Trophoblast cell (in vitro differentiated cells and primary cell): ENCODE measurements around the gene METAP2.
A peak's percentile ranks its signal among the peaks of the same experiment; 100 is the strongest.

Experiments used
- DNase-seq, 2 donors: peaks; one replicate each; pipeline ENCODE4 v3.0.0-alpha.2; 2016
- H2AFZ ChIP-seq: 2 replicates; pipeline ENCODE4 v1.6.1; 2013; ENCODE audit warnings: low read length, moderate library complexity, mild to moderate bottlenecking; ENCODE audit not compliant: insufficient read depth, poor library complexity
- H2AK5ac ChIP-seq: 2 replicates; pipeline ENCODE4 v1.6.1; 2013; ENCODE audit warnings: mild to moderate bottlenecking, low read length
- H2BK120ac ChIP-seq: 2 replicates; pipeline ENCODE4 v1.6.1; 2013; ENCODE audit warnings: low read length, mild to moderate bottlenecking, moderate library complexity; ENCODE audit not compliant: insufficient read depth, poor library complexity
- H2BK12ac ChIP-seq: 2 replicates; pipeline ENCODE4 v1.6.1; 2013; ENCODE audit warnings: mild to moderate bottlenecking, low read length, moderate library complexity
- H2BK5ac ChIP-seq: 2 replicates; pipeline ENCODE4 v1.6.1; 2013; ENCODE audit warnings: low read length, low read depth, moderate library complexity, mild to moderate bottlenecking; ENCODE audit not compliant: poor library complexity
- H3K14ac ChIP-seq: 2 replicates; pipeline ENCODE4 v1.6.1; 2013; ENCODE audit warnings: mild to moderate bottlenecking, low read length
- H3K18ac ChIP-seq: 2 replicates; pipeline ENCODE4 v1.6.1; 2013; ENCODE audit warnings: mild to moderate bottlenecking, low read length
- H3K23ac ChIP-seq: 2 replicates; pipeline ENCODE4 v1.6.1; 2013; ENCODE audit warnings: low read length
- H3K27ac ChIP-seq: 2 replicates; pipeline ENCODE4 v1.5.1; 2013; ENCODE audit warnings: low read depth, mild to moderate bottlenecking, inconsistent platforms, low read length, moderate library complexity
- H3K27me3 ChIP-seq: 2 replicates; pipeline ENCODE4 v1.6.1; 2013; ENCODE audit warnings: inconsistent platforms, mild to moderate bottlenecking, low read length, moderate library complexity; ENCODE audit not compliant: insufficient read depth
- H3K36me3 ChIP-seq, 2 experiments: 1 replicate in 1 of 2; 2 replicates in 1 of 2; pipeline ENCODE4 v1.6.1; 2013; ENCODE audit warnings: low read length in 2 of 2, mild to moderate bottlenecking in 2 of 2, moderate library complexity in 1 of 2; ENCODE audit not compliant: insufficient read depth in 2 of 2, control insufficient read depth in 1 of 2
- H3K4ac ChIP-seq: 2 replicates; pipeline ENCODE4 v1.6.1; 2013; ENCODE audit warnings: low read depth, mild to moderate bottlenecking, low read length, moderate library complexity
- H3K4me1 ChIP-seq, 2 experiments: 1 replicate in 1 of 2; 2 replicates in 1 of 2; pipeline ENCODE4 v1.6.1; 2013; ENCODE audit warnings: low read length in 2 of 2, mild to moderate bottlenecking in 2 of 2, moderate library complexity in 1 of 2; ENCODE audit not compliant: insufficient read depth in 2 of 2, control insufficient read depth in 1 of 2
- H3K4me2 ChIP-seq: 2 replicates; pipeline ENCODE4 v1.6.1; 2013; ENCODE audit warnings: inconsistent platforms, mild to moderate bottlenecking, low read length, moderate library complexity
- H3K4me3 ChIP-seq: 2 replicates; pipeline ENCODE4 v1.5.1; 2013; ENCODE audit warnings: mild to moderate bottlenecking, low read depth, low read length, inconsistent platforms
- H3K79me1 ChIP-seq: one replicate; pipeline ENCODE4 v1.6.1; 2013; ENCODE audit warnings: low read length
- H3K79me2 ChIP-seq: 2 replicates; pipeline ENCODE4 v1.6.1; 2013; ENCODE audit warnings: low read length, mild to moderate bottlenecking; ENCODE audit not compliant: control insufficient read depth, insufficient read depth, poor library complexity
- H3K9ac ChIP-seq: 2 replicates; pipeline ENCODE4 v1.6.1; 2013; ENCODE audit warnings: mild to moderate bottlenecking, low read length
- H3K9me3 ChIP-seq: 2 replicates; pipeline ENCODE4 v1.6.1; 2013; ENCODE audit warnings: low read depth, mild to moderate bottlenecking, control low read depth, inconsistent platforms, low read length; ENCODE audit not compliant: insufficient read depth
- H4K12ac ChIP-seq: 2 replicates; pipeline ENCODE4 v1.6.1; 2013; ENCODE audit warnings: low read depth, mild to moderate bottlenecking, low read length, moderate library complexity
- H4K8ac ChIP-seq: 2 replicates; pipeline ENCODE4 v1.6.1; 2013; ENCODE audit warnings: low read depth, mild to moderate bottlenecking, low read length, moderate library complexity
- H4K91ac ChIP-seq: one replicate; pipeline ENCODE4 v1.6.1; 2013; ENCODE audit warnings: low read depth, mild to moderate bottlenecking, low read length, moderate library complexity
- WGBS: extraction: QIAGEN DNeasy Blood & Tissue Kit; methylation state at CpG from one replicate; pipeline ENCODE4 v1.1.7; 2013; ENCODE audit warnings: missing lambda C conversion rate; ENCODE audit not compliant: insufficient read length, insufficient coverage; ENCODE audit errors: extremely low coverage; 5-methylcytosine and 5-hydroxymethylcytosine counted together

METAP2 gene

DNA sequence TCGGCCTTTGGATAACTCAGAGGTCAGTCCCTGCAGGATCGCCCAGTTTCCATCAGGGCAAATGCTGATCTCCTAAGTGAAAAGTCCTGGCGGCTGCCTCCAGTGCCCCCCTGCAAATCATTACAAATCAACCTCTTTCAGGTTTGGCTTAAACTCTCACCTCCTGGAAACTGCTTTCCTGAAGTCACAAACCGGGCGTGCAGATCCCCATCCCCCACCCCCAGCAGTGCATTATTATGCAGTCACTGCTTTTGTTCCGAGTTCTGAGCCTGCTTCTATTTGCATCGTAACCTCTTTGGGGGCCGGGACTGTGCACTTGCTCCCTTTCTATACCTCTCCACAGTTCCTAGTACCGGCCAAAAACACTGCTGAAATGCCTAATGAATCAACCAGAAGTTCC is 77.4 kb downstream of the METAP2 start, which contains the start of gene USP44:
TSS of gene USP44 (minus strand) at position 172 of the 400 bp plus-strand sequence. CDS start 17,220 bp downstream, outside the sequence.
- no peak within 1 kb of the TSS for H2AFZ ChIP-seq
- H3K27ac ChIP-seq, result no peak within 1 kb of the TSS
- DNase-seq, result no peak
- no peak within 1 kb of the TSS for H4K91ac ChIP-seq
- H2BK12ac ChIP-seq, result no peak within 1 kb of the TSS
- peak within 1 kb of the TSS; percentile 20 for H3K4me2 ChIP-seq
- H3K79me1 ChIP-seq, result no peaks in the 10 kb centered on the region
- WGBS, result no CpG with 5 or more reads among the region's 9 CpGs
- H4K8ac ChIP-seq, result no peak within 1 kb of the TSS
- no peaks in the 10 kb centered on the region for H3K79me2 ChIP-seq
- no peaks in the 10 kb centered on the region for H3K36me3 ChIP-seq
- no peak within 1 kb of the TSS for H3K18ac ChIP-seq
- H3K23ac ChIP-seq, result no peak within 1 kb of the TSS
- H3K4me1 ChIP-seq, result peaks cover 9 to 11% of the 10 kb centered on the region in 2 experiments
- no peak within 1 kb of the TSS for H3K4me3 ChIP-seq
- no peak within 1 kb of the TSS for H2AK5ac ChIP-seq
- H2BK120ac ChIP-seq, result no peak within 1 kb of the TSS
- H4K12ac ChIP-seq, result no peak within 1 kb of the TSS
- H3K9ac ChIP-seq, result no peak within 1 kb of the TSS
- H3K9me3 ChIP-seq, result peaks cover 6% of the 10 kb centered on the region
- H3K27me3 ChIP-seq, result peaks cover 31% of the 10 kb centered on the region
- no peak within 1 kb of the TSS for H2BK5ac ChIP-seq
- no peak within 1 kb of the TSS for H3K4ac ChIP-seq
- H3K14ac ChIP-seq, result no peak within 1 kb of the TSS

GRCh38 chr12:95551913-95552516 is 78.1 kb downstream of the METAP2 start:
- Histone ChIP-seq H3K9me3 (peaks cover 6% of the 10 kb centered on the region), H3K36me3 (no peaks in the 10 kb centered on the region), H3K14ac (no peak overlapping the region), H3K4ac (no peak overlapping the region), H2AK5ac (no peak overlapping the region), H3K4me3 (no peak overlapping the region), H2BK12ac (no peak overlapping the region), H3K18ac (no peak overlapping the region), H3K79me2 (no peaks in the 10 kb centered on the region), H3K27me3 (peaks cover 27% of the 10 kb centered on the region), H3K27ac (no peak overlapping the region), H3K23ac (no peak overlapping the region), H4K91ac (no peak overlapping the region), H3K4me1 (peaks cover 9 to 11% of the 10 kb centered on the region in 2 experiments), H2BK5ac (no peak overlapping the region), H2BK120ac (no peak overlapping the region), H4K12ac (no peak overlapping the region), H3K4me2 (no peak overlapping the region), H4K8ac (no peak overlapping the region), H3K79me1 (no peaks in the 10 kb centered on the region), H2AFZ (no peak overlapping the region), H3K9ac (no peak overlapping the region)
- DNase-seq, result peak in 1 of 2 donors; percentile 67
- WGBS, result no CpG with 5 or more reads among the region's 7 CpGs

DNA sequence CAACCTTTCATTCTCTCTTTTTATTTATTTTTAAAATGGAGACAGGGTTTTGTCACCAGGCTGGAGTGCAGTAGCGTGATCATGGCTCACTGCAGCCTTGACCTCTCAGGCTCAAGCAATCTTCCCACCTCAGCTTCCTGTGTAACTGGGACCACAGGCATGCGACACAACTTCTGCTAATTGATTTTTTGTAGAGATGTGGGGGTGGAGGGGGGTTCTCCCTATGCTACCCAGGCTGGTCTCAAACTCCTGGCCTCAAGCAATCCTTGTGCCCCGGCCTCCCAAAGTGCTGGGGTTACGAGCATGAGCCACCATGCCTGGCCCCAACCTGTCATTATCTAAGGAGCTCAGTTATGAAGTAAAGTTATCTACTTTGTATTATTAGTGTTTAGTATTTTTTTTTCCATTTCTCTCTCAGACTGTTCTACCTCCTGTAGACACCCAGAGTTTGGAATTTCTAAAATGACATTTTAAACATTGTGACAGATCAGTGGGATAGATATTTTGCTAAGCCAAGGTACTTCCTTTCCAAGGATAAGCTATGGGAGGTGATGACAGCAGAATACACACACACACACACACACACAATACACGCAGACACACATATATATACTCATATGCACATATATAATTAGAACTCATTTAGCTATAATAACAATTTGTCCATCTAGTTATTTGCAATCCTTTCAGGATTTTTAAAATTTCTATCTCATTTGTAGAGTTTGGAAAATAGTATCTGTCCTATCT is 79.4 kb downstream of the METAP2 start:
- H2BK12ac ChIP-seq, result no peak overlapping the region
- H3K4me3 ChIP-seq, result no peak overlapping the region
- H3K18ac ChIP-seq, result no peak overlapping the region
- H2BK5ac ChIP-seq, result no peak overlapping the region
- no peaks in the 10 kb centered on the region for H3K79me2 ChIP-seq
- H2BK120ac ChIP-seq, result no peak overlapping the region
- no peak for DNase-seq
- no peak overlapping the region for H2AK5ac ChIP-seq
- H4K12ac ChIP-seq, result no peak overlapping the region
- no peaks in the 10 kb centered on the region for H3K79me1 ChIP-seq
- no peak overlapping the region for H3K4ac ChIP-seq
- no peak overlapping the region for H4K91ac ChIP-seq
- no peak overlapping the region for H4K8ac ChIP-seq
- H2AFZ ChIP-seq, result no peak overlapping the region
- no peak overlapping the region for H3K14ac ChIP-seq
- H3K4me2 ChIP-seq, result no peak overlapping the region
- H3K23ac ChIP-seq, result no peak overlapping the region
- WGBS, result no CpG with 5 or more reads among the region's 5 CpGs
- peaks cover 6% of the 10 kb centered on the region for H3K9me3 ChIP-seq
- peaks cover 5 to 6% of the 10 kb centered on the region in 2 experiments for H3K4me1 ChIP-seq
- no peaks in the 10 kb centered on the region for H3K36me3 ChIP-seq
- H3K27ac ChIP-seq, result no peak overlapping the region
- peaks cover 17% of the 10 kb centered on the region for H3K27me3 ChIP-seq
- no peak overlapping the region for H3K9ac ChIP-seq

DNA sequence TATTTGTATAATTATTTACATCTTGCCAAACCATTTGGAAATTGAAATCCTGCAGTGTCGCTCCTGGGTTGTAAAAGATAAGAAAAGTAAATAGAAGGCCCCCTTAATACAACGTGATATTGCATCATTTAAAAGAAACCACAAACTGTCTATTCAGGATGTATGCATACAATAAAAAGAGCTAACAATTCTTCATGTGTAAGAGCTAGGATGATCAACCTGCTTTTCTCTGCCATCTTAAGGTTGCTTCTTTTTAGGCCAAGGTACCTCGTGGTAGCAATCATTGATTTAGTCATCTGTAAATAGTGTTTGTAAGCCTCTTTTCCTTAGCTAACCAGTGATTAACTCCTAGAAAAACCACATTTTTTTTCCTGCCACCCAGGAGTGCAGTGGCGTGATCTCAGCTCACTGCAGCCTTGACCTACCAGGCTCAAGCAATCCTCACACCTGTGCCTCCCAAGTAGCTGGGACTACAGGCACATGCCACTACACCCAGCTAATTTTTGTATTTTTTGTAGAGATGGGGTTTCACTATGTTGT is 80.7 kb downstream of the METAP2 start:
- H2AFZ ChIP-seq, result no peak overlapping the region
- H2BK5ac ChIP-seq, result no peak overlapping the region
- H3K9me3 ChIP-seq, result no peaks in the 10 kb centered on the region
- no peak overlapping the region for H3K14ac ChIP-seq
- H3K23ac ChIP-seq, result no peak overlapping the region
- H4K12ac ChIP-seq, result no peak overlapping the region
- H3K4me3 ChIP-seq, result no peak overlapping the region
- H2BK12ac ChIP-seq, result no peak overlapping the region
- H3K9ac ChIP-seq, result no peak overlapping the region
- no peak overlapping the region for H2BK120ac ChIP-seq
- no peak overlapping the region for H4K91ac ChIP-seq
- no peaks in the 10 kb centered on the region for H3K79me2 ChIP-seq
- peaks cover 4% of the 10 kb centered on the region for H3K27me3 ChIP-seq
- no peaks in the 10 kb centered on the region for H3K36me3 ChIP-seq
- no peak overlapping the region for H3K4me2 ChIP-seq
- H2AK5ac ChIP-seq, result no peak overlapping the region
- no peaks in the 10 kb centered on the region for H3K79me1 ChIP-seq
- no peaks in the 10 kb centered on the region for H3K4me1 ChIP-seq
- H3K27ac ChIP-seq, result no peak overlapping the region
- WGBS, result no CpG with 5 or more reads among the region's 4 CpGs
- DNase-seq, result no peak
- no peak overlapping the region for H4K8ac ChIP-seq
- H3K18ac ChIP-seq, result no peak overlapping the region
- no peak overlapping the region for H3K4ac ChIP-seq
